GM12892 (cell line): Measurements from ENCODE around the gene TNC.

Experiments
- POLR2A ChIP-seq: IDR thresholded peaks from 2 replicates; pipeline ENCODE4 v1.6.1; 2011; ENCODE audit warnings: low read depth, low read length, control low read depth
- POLR2AphosphoS5 ChIP-seq: IDR thresholded peaks from 2 replicates; pipeline ENCODE4 v1.6.1; 2011; ENCODE audit warnings: low read depth, low read length, control low read depth
- TAF1 ChIP-seq: IDR thresholded peaks from 2 replicates; pipeline ENCODE4 v1.6.1; 2011; ENCODE audit warnings: low read depth, mild to moderate bottlenecking, control low read depth, low read length, borderline replicate concordance

- no peak for TF ChIP-seq TAF1
- no peak for TF ChIP-seq POLR2A
- TF ChIP-seq POLR2AphosphoS5: no peak
Observed at GRCh38 chr9:115098226-115098965, 19.6 kb downstream of the TNC start.
